H1 (cell line): Measurements from ENCODE around the gene CPM. TPM values are rescaled to one million over a fixed set of nuclear protein-coding genes. Genes with fewer than 3 reads are reported as not detected.

Source experiments
- E2F6 ChIP-seq: IDR thresholded peaks from 2 replicates; pipeline ENCODE4 v1.6.1; 2012; ENCODE audit warnings: inconsistent platforms
- SP4 ChIP-seq: IDR thresholded peaks from 2 replicates; pipeline ENCODE4 v1.6.1; 2012; ENCODE audit warnings: low read length, inconsistent platforms
- polyA plus RNA-seq, 7 experiments: library from polyadenylated mRNA; depleted of rRNA in 3 of 7; stranded (reverse) in 5 of 7; unstranded in 2 of 7; fragments of >200 nt in 5 of 7; fragments of 200-250 nt in 2 of 7; gene quantifications; 1 replicate in 5 of 7; 2 replicates in 1 of 7; 4 replicates in 1 of 7; pipeline versions ENCODE4 v1.2.1 to v1.2.3, GENCODE V29; 2011 to 2013; ENCODE audit warnings: missing spikeins in 2 of 7, mixed read lengths in 2 of 7
- total RNA-seq: library from RNA; stranded (reverse); fragmentation: NEBNext Ultra II Directional; extraction: Animal tissue kit (Norgen Biotek cat#: 25700); gene quantifications from 2 replicates; pipeline ENCODE4 v1.2.1, GENCODE V29; 2021

The CPM gene
- total and polyA plus RNA-seq, 2 of the 8 experiments (the other 6 are each of a cell fraction or from before 2014, with no cell fraction given), result 0.33 to 3.1 TPM

GRCh38 chr12:68912916-68913315 lies 20.1 kb downstream of the CPM start (continued):
- no peak for TF ChIP-seq E2F6
- TF ChIP-seq SP4, result no peak
